ENCODE results near the gene DECR2. TPM values are rescaled to one million over a fixed set of nuclear protein-coding genes. Genes with fewer than 3 reads are reported as not detected.
A peak's percentile ranks its signal among the peaks of the same experiment; 100 is the strongest.

The DECR2 gene
- 10 to 100 TPM; 14.0 to 20.3 (median 16.0) TPM for total RNA-seq (2021; fragmentation: NEBNext Ultra II Directional; extraction: Animal tissue kit (Norgen Biotek cat#: 25700))
- long read RNA-seq, transcript DECR2-201 (9 exons, 1,615 nt): major isoform, 35 of 42 reads
- long read RNA-seq, partial matches to known transcripts: 2 of 42 reads
- long read RNA-seq, other reads (novel, unspliced or antisense): 5 of 42 reads

- Mint-ChIP-seq H3K27me3 (ENCODE audit: insufficient read depth) (peaks cover 4% of the 10 kb centered on the region; the same call in 1 of the 2 replicates), H3K9me3 (no peaks in the 10 kb centered on the region), H3K27ac (peak within 1 kb of the TSS; percentile 78), H3K36me3 (ENCODE audit: low read depth) (peaks cover 8% of the 10 kb centered on the region), H3K4me1 (ENCODE audit: low read depth) (peaks cover 10% of the 10 kb centered on the region), H3K4me3 (peak within 1 kb of the TSS; percentile 89)
- peak; percentile 73 for TF ChIP-seq CTCF (IDR thresholded peaks at IDR 0.05)
- peak; percentile 79 for DNase-seq
These were observed at the start of gene DECR2 for GRCh38 chr16:401468-402348. TSS of gene DECR2 (plus strand) at chr16:401885. CDS start at chr16:401964, 79 bp downstream.

GRCh38 chr16:352547-353403 is 48.9 kb upstream of the DECR2 start, which contains the start of gene AXIN1:
TSS of gene AXIN1 (minus strand) at chr16:352723. CDS start at chr16:347025, 5,698 bp downstream.
- Mint-ChIP-seq H3K27ac (peak within 1 kb of the TSS; percentile 80), H3K9me3 (no peaks in the 10 kb centered on the region), H3K4me1 (ENCODE audit: low read depth) (peaks cover 20% of the 10 kb centered on the region), H3K4me3 (peak within 1 kb of the TSS; percentile 87), H3K36me3 (ENCODE audit: low read depth) (peaks cover 9% of the 10 kb centered on the region; the same call in 1 of the 2 replicates), H3K27me3 (ENCODE audit: insufficient read depth) (no peaks in the 10 kb centered on the region)
- TF ChIP-seq CTCF (IDR thresholded peaks at IDR 0.05): peak; percentile 68
- DNase-seq: peak; percentile 90

- no peak for TF ChIP-seq CTCF (IDR thresholded peaks at IDR 0.05)
- peaks cover 20% of the 10 kb centered on the region for H3K4me1 Mint-ChIP-seq (ENCODE audit: low read depth)
- H3K4me3 Mint-ChIP-seq: peak overlapping the region; percentile 33
- H3K27me3 Mint-ChIP-seq (ENCODE audit: insufficient read depth): no peaks in the 10 kb centered on the region
- H3K9me3 Mint-ChIP-seq: no peaks in the 10 kb centered on the region
- DNase-seq: no peak
- H3K27ac Mint-ChIP-seq: no peak overlapping the region
- H3K36me3 Mint-ChIP-seq (ENCODE audit: low read depth): peaks cover 9% of the 10 kb centered on the region; the same call in 1 of the 2 replicates
These were observed 48.0 kb upstream of the DECR2 start for GRCh38 chr16:353404-354290.

GRCh38 chr16:354291-354881 is 47.3 kb upstream of the DECR2 start:
- Mint-ChIP-seq H3K4me3 (peak overlapping the region; percentile 33), H3K27me3 (ENCODE audit: insufficient read depth) (no peaks in the 10 kb centered on the region), H3K36me3 (ENCODE audit: low read depth) (peaks cover 9% of the 10 kb centered on the region; the same call in 1 of the 2 replicates), H3K27ac (no peak overlapping the region), H3K4me1 (ENCODE audit: low read depth) (peaks cover 17% of the 10 kb centered on the region), H3K9me3 (no peaks in the 10 kb centered on the region)
- no peak for DNase-seq
- TF ChIP-seq CTCF (IDR thresholded peaks at IDR 0.05): no peak
